MG63 (cell line): ENCODE results near the gene PLCL2. TPM values are rescaled to one million over a fixed set of nuclear protein-coding genes. Genes with fewer than 3 reads are reported as not detected.
A peak's percentile ranks its signal among the peaks of the same experiment; 100 is the strongest.

Experiments
- DNase-seq: peaks from one replicate; pipeline ENCODE4 v3.0.0-alpha.2; 2020
- H3K27me3 ChIP-seq: fragments of 250-450 bp; sonication (Bioruptor Pico); 2 replicates; pipeline ENCODE4 v1.5.1; 2020; ENCODE audit warnings: mild to moderate bottlenecking, moderate library complexity
- H3K36me3 ChIP-seq: fragments of 250-450 bp; sonication (Bioruptor Pico); 2 replicates; pipeline ENCODE4 v1.5.1; 2020; ENCODE audit warnings: mild to moderate bottlenecking, moderate library complexity
- H3K4me3 ChIP-seq: fragments of 250-450 bp; sonication (Bioruptor Pico); 2 replicates; pipeline ENCODE4 v1.5.1; 2020; ENCODE audit warnings: mild to moderate bottlenecking, moderate library complexity
- H3K9me3 ChIP-seq: fragments of 250-450 bp; sonication (Bioruptor Pico); 2 replicates; pipeline ENCODE4 v1.5.1; 2020; ENCODE audit warnings: mild to moderate bottlenecking, moderate library complexity
- total RNA-seq: library from RNA; depleted of rRNA; stranded (reverse); fragments of >200 nt; shearing (Covaris generic); gene quantifications from 2 replicates; pipeline ENCODE4 v1.2.3, GENCODE V29; 2014; ENCODE audit warnings: low replicate concordance

The PLCL2 gene
- total RNA-seq, 1 experiment from 2014 or later = 6.2 TPM

GRCh38 chr3:16904423-16905417, 20.0 kb downstream of the PLCL2 start:
- no peak for DNase-seq
- Histone ChIP-seq H3K27me3 (no peaks in the 10 kb centered on the region), H3K36me3 (no peaks in the 10 kb centered on the region), H3K4me3 (no peak overlapping the region), H3K9me3 (no peaks in the 10 kb centered on the region)

DNA sequence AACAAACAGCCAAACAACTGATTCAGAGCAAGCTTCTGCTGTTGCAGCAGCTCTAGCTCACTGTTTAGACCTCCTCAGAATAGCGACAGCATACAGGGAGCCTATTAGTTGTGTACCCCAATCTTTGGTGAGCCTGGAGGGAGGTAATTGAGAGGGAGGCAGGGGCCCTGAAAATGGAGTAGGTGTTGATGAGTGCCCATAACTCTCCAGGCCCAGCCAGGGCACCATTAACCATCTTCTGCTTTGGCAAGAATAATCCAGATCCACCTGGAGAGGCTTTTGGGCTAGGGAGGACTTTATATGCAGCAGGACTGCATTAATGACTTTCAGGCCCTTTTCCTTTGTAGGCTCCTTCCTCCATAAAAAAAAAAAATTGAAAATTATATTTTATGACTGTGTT, 20.9 kb downstream of the PLCL2 start:
- no peaks in the 10 kb centered on the region for H3K27me3 ChIP-seq

GRCh38 chr3:16906682-16907081, 21.9 kb downstream of the PLCL2 start:
- Histone ChIP-seq H3K4me3 (no peak overlapping the region), H3K27me3 (no peaks in the 10 kb centered on the region), H3K9me3 (no peaks in the 10 kb centered on the region), H3K36me3 (no peaks in the 10 kb centered on the region)
- peak; percentile 26 for DNase-seq

More for the DNA sequence above, 20.9 kb downstream of the PLCL2 start:
- Histone ChIP-seq H3K9me3 (no peaks in the 10 kb centered on the region), H3K36me3 (no peaks in the 10 kb centered on the region), H3K4me3 (no peak overlapping the region)
- DNase-seq = no peak

DNA sequence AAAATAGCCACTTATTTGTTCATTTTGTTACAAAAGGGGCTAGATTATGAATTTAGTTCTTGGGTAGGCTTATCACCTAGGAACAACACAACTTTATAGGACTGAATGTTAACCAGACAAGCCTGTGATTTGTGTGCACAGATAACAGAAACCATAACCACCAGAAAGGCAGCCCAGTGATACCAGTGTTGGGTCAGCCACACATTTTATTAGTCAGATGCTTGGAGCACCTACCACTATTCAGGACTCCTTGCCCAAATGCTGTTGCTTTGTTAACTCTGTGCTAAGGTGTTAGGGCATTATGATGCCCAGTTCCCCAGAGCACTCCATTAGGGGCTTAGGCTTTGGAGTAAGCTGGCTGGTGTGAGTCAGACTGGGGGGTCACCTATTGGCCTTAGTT, 22.5 kb downstream of the PLCL2 start:
- no peak for DNase-seq
- Histone ChIP-seq H3K36me3 (no peaks in the 10 kb centered on the region), H3K4me3 (no peak overlapping the region), H3K9me3 (no peaks in the 10 kb centered on the region), H3K27me3 (no peaks in the 10 kb centered on the region)

GRCh38 chr3:16908016-16908807, 23.5 kb downstream of the PLCL2 start:
- Histone ChIP-seq H3K9me3 (no peaks in the 10 kb centered on the region), H3K36me3 (no peaks in the 10 kb centered on the region), H3K27me3 (no peaks in the 10 kb centered on the region), H3K4me3 (no peak overlapping the region)
- DNase-seq = no peak

DNA sequence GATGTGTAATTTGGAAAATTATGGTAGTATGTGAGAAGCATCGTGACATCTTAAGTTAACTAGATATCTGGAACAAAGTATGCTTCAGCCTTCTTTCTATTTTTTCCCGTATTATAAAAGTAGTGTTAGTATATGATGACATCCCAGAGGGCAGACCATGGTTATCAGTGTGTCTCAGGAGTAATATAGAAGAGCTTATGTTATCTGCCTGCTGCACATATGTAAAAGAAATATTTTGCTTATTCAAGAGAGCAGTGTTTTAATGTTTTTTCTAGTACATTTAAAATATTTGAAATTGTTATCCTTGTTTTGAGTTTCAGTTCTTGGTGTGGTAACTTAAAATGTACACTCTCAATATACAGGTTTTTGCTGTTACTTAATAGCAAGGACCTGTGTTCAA, 24.1 kb downstream of the PLCL2 start:
- Histone ChIP-seq H3K27me3 (no peaks in the 10 kb centered on the region), H3K9me3 (no peaks in the 10 kb centered on the region), H3K36me3 (no peaks in the 10 kb centered on the region), H3K4me3 (no peak overlapping the region)
- no peak for DNase-seq

GRCh38 chr3:16909802-16910201, 25.0 kb downstream of the PLCL2 start:
- H3K9me3 ChIP-seq = no peaks in the 10 kb centered on the region
- H3K4me3 ChIP-seq = no peak overlapping the region
- no peak for DNase-seq
- H3K36me3 ChIP-seq = no peaks in the 10 kb centered on the region
- no peaks in the 10 kb centered on the region for H3K27me3 ChIP-seq

DNA sequence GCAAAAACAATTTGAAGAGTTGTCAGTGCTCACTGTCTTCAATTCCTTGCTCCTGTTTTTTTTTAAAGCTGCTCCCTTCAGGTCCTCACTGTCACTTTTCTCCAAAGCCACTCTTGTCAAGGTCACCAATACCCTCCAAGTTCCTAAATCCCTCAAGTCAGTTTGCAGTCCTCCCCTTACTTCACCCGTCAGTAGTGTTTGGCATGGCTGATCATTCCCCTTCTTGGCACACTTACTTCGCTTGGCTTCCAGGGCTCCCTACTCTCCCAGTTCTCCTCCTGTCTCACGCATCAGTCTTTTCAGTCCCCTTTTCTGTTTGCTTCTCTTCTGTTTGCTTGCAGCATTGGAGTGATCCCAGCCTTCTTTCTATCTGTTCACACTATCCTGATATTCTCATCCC, 25.5 kb downstream of the PLCL2 start:
- DNase-seq = no peak
- Histone ChIP-seq H3K27me3 (no peaks in the 10 kb centered on the region), H3K4me3 (no peak overlapping the region), H3K36me3 (no peaks in the 10 kb centered on the region), H3K9me3 (no peaks in the 10 kb centered on the region)

DNA sequence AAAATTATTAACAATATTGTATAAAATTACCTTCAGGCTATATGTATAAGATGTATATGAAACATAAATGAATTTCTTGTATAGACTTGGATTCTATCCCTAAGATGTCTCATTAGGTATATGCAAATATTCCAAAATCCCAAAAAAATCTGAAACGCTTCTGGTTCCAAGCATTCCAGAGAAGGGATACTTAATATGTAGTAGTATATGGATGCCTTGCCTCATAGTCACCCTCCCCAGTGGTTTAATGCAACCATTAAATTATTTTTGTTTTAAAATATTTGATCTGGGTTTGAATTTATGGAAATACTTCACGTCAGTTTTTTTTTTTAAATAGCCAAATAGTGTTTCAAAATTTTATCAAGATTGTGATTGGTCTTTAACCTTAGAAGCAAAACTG, 27.2 kb downstream of the PLCL2 start:
- H3K27me3 ChIP-seq = no peaks in the 10 kb centered on the region
- no peaks in the 10 kb centered on the region for H3K36me3 ChIP-seq
- H3K9me3 ChIP-seq = no peaks in the 10 kb centered on the region
- DNase-seq = no peak
- H3K4me3 ChIP-seq = no peak overlapping the region

DNA sequence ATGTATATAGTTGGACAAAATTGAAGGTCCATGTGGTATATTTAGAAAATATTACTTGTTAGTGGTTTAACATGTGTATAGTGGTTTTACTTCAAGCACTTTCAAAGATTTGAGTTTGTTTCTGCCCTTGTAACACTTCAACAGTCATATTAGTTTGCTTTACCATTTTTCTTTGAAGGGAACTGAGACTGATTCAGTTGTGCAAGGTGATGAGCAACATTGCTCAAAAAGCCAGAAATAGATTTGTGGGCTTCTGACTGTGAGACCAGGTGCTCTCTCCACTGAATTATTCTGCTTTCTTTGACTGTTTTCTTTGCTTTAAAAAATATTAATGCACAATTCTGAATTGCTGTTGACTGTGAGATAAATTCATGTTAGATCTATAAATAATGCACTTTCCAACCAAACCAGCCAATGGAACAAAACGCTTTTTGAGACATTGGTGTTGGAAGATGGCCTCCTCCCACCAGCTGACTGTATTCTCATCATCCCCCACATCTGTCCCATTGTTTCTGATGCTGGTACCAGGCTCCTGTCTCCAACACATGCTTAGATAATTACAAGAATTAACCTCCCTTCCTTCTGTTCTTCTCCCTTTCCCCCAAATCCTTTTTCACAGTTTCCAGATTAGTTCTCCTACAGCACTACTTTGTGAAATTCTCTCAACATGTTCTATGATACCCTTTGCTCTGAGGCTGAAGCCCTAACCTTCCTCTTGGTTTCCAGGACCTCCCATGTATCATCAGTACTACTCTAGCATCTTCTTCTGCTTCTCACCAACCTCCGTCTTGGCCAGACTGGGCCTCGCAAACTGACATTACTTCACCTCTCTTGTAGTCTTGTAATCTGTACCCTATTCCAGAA, 27.9 kb downstream of the PLCL2 start:
- DNase-seq = no peak
- H3K27me3 ChIP-seq = no peaks in the 10 kb centered on the region
- H3K9me3 ChIP-seq = no peaks in the 10 kb centered on the region
- H3K36me3 ChIP-seq = no peaks in the 10 kb centered on the region
- no peak overlapping the region for H3K4me3 ChIP-seq

- no peaks in the 10 kb centered on the region for H3K9me3 ChIP-seq
- no peaks in the 10 kb centered on the region for H3K27me3 ChIP-seq
- H3K4me3 ChIP-seq = no peak overlapping the region
- H3K36me3 ChIP-seq = no peaks in the 10 kb centered on the region
- DNase-seq = no peak
Observed at GRCh38 chr3:16913264-16913580, 28.5 kb downstream of the PLCL2 start.

DNA sequence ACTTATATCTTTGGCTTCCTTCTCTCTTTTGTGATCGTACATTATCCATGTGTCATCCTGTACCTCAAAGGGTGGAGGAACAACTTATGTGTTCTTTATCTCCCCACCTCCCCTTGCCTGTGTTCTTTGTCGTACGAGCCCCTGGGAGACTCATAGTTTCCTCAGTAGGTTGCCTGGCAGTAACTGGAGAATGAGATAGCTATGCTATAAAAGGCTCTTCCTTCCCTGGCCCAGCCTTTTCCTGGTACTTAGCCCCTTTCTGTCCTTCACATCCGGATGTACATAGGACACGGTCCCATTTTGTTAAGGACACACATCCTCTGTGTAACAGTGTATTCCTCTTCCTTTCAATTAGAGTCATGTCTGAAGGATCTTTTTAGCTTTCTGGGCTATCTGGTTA, 32.1 kb downstream of the PLCL2 start:
- Histone ChIP-seq H3K9me3 (no peaks in the 10 kb centered on the region), H3K27me3 (no peaks in the 10 kb centered on the region), H3K36me3 (no peaks in the 10 kb centered on the region), H3K4me3 (no peak overlapping the region)
- DNase-seq = no peak

DNA sequence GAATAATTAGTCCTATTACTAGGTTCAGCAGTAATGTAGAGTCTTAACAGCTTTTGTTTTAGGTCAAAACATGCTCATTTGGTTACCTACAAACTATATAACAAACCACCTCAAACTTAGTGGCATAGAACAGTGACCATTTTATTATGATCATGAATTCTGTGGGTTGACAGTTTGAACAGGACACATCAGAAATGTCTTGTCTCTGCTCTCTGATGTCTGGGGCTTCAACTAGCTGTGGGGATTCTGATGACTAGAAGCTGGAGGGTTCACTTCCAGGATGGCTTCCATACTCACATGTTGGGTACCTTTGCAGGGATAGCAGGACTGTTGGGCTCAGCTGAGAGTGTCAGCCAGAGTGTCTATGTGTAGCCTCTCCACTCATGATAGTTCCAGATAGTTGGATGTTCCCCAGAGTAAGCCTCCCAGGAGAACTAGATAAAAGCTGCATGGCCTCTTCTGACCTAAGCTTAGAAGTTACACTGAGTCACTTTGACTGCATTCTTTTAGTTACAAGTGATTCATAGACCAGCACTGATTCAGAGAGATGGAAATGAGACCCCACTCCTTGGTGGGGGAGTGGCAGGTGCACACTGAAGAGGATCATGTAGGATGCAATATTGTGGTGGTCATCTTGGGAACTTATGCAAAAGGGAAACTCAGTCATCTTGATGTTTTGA, 32.6 kb downstream of the PLCL2 start:
- no peak for DNase-seq
- H3K4me3 ChIP-seq = no peak overlapping the region
- H3K9me3 ChIP-seq = no peaks in the 10 kb centered on the region
- no peaks in the 10 kb centered on the region for H3K27me3 ChIP-seq
- H3K36me3 ChIP-seq = no peaks in the 10 kb centered on the region

DNA sequence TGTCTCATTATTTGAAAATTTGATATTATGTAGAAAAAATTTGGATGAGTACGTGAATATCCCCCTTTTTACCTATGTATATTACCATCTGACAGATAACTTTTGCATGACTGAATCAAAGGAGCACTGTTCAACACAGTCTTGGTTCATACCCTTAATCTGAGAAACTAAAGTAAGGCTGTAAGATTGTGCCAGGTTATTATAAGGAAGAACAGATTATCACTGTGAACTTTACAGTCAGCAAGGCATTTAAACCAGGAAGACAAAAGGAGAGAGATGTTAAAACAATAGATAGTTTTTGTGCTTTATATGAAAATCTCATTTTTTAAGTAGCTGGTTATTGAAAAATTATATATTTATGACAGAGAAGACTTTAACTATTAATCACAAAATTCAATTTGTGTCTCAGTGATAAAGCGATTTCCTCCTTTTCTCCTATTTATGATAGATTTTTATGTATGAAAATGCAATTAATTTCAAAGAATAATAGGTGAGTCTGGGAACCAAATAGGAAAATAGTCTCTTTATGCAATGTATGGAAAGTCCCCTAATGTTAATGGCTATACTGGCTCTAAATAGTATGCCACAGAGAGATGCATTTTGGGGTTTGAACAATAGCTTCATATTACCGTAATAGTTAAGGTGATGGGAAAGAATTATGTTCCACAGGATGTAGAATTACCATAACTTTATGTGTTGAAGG, 33.4 kb downstream of the PLCL2 start:
- H3K4me3 ChIP-seq = no peak overlapping the region
- no peaks in the 10 kb centered on the region for H3K9me3 ChIP-seq
- no peaks in the 10 kb centered on the region for H3K36me3 ChIP-seq
- H3K27me3 ChIP-seq = no peaks in the 10 kb centered on the region
- no peak for DNase-seq

GRCh38 chr3:16918683-16919025, 33.9 kb downstream of the PLCL2 start:
- Histone ChIP-seq H3K36me3 (no peaks in the 10 kb centered on the region), H3K4me3 (no peak overlapping the region), H3K9me3 (no peaks in the 10 kb centered on the region), H3K27me3 (no peaks in the 10 kb centered on the region)
- DNase-seq = no peak

DNA sequence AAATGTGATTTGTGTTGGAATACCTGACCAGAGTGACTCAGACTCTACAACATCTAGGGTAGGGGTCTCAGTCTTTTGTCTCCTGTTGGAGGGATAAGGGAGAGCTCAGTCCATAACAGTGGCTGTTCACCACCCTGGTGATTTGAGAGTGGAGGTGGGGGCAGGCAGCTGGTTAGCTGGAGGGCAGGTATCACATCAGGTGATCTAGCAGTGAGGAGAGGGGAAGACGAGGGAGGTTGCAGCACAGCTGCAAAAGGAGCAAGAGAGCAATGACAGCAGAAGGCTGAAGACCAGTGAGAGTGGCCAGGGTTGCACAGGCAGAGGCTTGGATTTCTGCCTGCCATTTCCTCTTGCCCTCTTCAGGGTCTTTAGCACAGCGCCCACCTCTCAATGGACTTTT, 38.4 kb downstream of the PLCL2 start:
- Histone ChIP-seq H3K36me3 (no peaks in the 10 kb centered on the region), H3K4me3 (no peak overlapping the region), H3K9me3 (no peaks in the 10 kb centered on the region), H3K27me3 (no peaks in the 10 kb centered on the region)
- DNase-seq = no peak
